HG03280 (cell line): ENCODE measurements around the gene CNTN4.

ENCODE experiments used
- ATAC-seq: cut with Tn5 transposase; IDR thresholded peaks from one replicate; pipeline ENCODE4 v1.9.1; 2021; ENCODE audit warnings: mild to moderate bottlenecking, moderate library complexity; ENCODE audit not compliant: unreplicated experiment

CNTN4 gene

DNA sequence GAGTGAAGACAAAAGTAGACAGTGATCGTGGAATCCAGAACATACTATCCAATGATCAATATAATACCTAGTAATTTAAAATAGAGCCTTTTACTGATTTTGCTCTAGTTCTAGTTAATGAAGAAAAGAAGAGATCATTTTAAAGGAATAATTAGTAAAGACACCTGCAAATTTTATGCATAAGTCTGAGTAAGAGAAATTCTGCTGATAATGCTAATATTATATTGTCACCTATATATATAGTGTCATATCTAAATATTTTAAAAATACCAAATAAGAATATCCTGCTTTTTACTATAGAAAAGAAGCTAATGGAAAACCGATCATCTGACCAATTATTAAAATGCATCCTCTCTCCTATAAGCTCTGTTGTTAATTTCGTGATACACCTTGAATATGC is 152.1 kb downstream of the CNTN4 start:
- ATAC-seq = no peak

DNA sequence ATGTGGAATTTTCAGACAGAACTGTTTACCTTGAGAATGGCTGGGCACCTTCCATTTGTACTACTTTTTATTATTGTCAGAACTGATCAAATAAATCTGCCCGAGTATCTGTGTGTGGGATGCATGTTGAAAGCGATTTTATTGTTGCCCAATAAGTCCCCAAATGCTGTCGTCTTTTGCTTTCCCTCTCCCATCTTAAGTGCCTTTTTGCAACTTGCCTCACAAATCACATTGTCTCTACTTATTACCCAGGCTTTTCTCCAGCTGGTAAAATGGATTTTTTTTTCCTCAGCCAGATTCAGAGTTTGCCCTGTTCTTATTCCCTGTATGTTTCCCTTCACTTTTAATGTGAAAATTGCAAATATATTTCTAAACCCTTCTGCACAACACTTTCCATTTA is 163.1 kb downstream of the CNTN4 start:
- ATAC-seq = no peak

DNA sequence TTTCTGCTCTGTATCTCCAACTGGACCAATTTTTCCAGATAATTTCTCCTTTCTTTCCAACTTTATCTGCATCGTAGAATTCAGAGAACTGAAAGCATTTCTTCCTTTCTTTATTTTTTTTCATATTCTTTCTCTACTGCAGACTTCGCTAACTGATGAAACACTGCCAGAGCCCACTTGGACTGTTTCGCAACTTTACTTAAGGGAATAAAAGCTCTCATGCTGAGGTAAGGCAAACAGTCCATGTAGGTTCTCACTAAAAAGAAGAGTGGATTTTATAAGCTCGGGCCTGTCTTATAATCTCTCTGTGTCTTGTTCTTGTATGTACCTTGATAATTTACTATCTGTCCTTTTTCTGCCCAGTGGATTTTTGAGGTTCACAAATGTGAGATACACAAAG is 163.5 kb downstream of the CNTN4 start:
- ATAC-seq = no peak

DNA sequence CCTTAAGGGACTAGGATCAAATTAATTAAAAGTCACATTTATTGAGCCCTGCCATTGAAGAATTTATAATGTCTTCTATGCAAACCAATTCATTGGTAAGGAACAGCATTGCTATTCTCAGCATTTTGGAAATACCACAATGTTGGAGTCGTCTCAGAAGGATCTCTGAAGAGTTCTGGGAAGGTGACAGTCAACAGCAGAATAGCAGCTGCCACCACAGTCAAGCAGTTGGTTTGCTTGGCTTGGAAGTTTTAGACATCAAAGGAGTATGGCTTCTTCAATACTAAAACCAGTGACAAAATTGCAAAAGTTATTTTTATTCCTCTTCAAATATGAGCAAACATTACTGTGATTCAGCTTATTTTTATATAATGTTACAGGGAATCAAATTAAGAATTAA is 167.9 kb downstream of the CNTN4 start:
- no peak for ATAC-seq

DNA sequence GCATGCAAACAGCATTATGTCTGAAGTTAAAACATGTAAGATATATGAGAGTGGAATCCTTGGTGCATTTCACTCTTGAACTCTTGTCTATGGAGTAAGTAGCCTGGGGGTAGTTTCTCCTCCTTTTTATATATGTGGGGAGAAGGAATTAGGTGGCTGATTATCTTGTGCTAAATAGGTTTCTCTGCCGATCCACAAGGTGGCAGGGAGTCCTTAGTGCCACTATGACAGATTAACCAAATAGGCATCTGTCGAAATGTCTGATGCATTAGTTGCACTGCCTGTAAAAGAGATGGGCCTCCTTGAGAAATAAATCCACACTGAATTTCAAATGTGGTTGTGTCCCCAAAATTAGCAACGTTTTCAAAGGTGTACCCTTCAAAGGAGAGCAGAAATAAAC is 170.1 kb downstream of the CNTN4 start:
- no peak for ATAC-seq

DNA sequence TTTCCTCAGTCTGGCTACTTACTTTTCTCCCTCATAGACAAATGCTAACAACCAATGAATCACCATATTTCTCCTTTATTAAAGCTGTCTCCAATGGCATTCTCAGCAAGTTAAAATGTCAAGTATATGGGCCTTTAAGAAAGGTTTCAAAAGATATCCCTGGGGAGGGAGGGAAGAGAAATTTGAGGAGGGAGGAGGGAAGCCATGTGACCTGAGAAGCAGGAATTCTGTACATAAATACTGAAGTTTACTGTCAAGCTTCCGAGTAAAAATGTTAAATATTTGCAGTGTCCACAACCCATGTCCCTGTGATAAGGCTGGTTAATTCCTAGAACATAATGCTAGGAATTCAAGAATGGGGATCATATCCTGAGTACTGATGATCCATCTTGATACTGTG is 175.9 kb downstream of the CNTN4 start:
- no peak for ATAC-seq

DNA sequence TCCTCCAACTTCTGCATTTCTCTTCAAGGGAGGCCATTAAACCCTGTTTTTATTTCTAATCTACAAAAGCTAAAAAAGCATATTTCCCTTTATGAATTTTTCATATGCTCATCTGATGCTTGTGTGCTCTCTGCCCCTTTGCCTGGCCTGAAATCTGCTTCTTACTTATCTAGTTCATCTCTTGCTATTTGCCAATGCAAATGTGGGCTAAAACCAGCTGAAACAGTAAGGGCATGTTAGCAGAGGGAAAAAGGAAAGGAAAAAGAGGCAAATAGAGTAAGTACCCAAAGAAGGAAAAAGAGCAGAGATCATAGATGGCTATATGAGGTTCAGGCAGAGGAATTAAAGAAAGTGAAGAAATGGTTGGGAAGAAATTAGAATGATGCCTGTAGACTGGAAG is 185.2 kb downstream of the CNTN4 start:
- ATAC-seq = no peak

DNA sequence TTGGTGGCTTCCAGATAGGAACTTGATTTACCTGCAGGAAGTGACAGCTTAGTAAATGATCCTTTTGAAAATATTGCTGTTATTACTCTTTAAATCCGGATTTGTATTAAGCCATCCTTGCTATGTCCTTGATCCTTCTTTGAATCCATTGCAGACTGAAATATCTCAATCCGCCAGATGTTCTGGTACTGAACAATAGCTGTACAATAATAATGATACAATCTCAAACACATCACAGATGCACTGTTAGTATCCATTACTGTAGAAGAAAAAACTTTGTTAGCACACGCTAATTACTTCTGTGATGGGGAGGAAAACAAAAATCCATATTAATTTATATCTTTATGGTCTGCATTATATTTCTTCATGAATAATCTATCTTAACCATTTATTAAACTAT is 202.3 kb downstream of the CNTN4 start:
- no peak for ATAC-seq

DNA sequence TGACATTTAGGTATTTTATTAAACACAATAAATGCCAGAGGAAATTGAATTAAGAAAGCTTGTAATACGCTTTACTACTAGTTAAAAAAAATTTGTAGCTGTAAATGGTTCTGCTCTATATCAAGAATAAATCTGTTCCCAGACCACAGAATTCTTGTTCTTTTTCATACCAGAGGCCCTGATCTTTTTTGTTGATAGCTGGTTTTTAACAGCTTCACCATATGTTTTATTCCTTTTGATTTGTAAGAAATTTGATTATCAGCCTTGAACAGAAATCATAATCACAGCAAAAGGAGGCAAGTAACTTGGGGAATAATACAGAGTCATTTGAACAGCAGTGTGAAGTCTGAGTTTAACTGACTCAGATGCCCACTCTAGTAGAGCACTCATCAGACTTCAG is 202.7 kb downstream of the CNTN4 start:
- ATAC-seq = no peak

DNA sequence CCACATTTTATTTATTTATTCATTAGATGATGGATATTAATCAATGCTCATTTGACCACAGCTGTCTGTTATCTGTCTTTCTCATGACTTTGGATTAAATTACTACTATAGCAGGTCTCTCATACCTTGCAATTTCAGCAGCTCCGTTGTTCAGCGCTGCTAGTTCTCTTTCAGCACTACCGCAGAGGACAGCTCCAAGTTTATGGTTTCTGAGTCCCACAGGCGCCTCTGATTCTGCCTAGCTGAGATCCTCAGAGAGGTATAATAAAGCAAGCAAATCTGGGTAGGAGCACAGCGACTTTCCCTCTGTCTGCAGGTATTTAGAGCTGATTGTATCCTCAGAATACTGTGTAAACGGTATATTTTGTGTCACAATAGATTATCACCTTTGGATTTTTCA is 204.9 kb downstream of the CNTN4 start:
- no peak for ATAC-seq

DNA sequence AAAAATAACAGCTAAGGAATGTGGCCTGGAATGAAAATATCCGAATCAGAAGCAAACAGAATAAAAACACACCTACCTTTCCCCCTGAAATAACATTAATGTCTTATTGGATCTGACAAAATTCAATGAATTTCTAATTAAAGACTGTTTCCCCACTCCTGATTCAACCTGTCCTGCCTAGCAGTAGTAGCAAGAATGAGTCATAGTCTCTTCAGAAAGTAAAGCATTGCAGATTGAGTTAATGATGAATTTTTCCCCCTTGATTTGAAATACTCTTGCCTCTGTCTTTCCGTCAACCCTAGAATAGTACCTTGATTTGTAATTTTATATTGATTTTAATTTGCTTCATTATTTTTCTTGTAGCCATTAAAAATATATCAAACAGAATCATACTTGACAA is 212.4 kb downstream of the CNTN4 start:
- no peak for ATAC-seq

DNA sequence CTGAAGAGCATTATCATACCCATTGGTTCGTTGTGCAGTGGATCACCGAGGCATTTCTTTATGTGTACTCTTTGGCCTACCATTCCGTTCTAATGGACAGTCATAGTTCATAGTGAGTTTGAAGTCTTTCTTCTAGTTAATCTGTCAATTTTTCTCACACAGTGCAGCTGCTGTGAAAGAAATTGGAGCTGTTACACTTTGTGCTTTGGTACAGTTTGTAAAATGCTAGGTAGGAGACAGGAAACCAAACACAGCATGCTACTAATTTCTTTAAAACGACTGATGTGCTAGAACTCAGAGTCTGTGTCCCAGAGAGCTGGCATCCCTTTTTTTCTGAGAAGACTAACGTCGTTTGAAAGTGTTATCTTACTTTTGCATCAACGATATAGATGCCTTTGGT is 218.9 kb downstream of the CNTN4 start:
- ATAC-seq = no peak

DNA sequence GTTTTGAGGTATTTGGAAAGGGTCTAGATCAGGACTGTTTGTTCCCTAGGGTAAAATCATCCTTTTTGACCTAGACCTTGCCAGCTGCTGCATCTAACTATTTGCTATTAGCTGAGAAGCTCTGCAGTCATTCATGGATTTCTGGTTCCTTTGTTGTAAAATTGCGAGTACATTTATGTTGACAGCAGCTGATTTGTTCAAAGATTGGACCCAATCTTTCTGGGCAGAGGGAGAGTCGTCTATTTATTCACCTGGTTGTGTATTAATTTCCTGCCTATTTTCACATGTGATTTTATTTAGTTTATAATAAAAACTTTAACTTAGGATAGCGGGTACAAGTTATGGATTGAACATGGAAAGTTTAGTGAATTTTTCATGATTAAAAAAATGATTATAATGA is 236.3 kb downstream of the CNTN4 start:
- ATAC-seq = no peak

DNA sequence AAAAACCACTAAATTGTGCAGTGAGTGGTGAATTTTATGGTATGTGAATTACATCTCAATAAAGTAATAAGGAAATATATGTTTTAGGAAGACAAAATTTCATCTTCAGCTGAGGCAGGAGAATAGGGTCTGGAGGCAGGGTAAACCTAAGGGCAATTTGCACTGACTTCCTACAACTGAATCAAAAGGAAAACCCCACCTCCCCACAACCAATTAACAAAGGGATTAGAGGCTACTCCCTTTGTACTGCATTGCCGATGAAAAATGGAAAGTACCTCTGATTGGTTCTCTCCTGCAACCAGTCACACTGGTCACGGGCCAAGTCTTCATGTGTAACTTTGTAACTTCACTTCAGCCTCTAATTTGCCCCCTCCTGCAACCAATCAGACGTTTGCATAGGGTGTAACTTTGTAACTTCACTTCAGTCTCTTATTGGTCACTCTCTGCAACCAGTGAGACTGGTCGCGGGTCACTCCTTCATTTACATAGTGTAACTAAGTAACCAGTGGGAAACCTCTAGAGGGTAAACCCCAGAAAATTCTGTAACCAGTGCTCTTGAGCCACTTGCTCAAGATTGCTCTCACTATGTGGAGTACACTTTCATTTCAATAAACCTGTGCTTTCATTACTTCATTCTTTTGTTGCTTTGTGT is 244.5 kb downstream of the CNTN4 start:
- no peak for ATAC-seq

DNA sequence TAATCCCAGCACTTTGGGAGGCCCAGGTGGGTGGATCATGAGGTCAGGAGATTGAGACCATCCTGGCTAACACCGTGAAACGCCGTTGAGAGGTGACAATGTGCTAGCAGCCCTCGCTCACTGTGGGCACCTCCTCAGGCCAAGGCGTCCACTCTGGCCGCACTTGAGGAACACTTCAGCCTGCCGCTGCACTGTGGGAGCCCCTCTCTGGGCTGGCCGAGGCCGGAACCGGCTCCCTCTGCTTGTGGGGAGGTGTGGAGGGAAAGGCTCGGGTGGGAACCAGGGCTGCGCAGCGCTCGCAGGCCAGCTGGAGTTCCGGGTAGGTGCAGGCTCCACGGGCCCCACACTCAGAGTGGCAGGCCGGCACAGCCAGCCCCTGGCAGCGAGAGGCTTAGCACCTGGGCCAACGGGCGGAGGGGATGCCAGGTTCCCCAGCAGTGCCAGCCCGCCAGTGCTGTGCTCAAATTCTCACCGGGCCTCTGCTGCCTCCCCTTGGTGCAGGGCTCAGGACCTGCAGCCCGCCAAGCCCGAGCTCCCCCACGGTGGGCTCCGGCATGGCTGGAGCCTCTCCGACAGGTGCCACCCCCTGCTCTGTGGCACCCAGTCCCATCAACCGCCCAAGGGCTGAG is 253.6 kb downstream of the CNTN4 start:
- no peak for ATAC-seq

DNA sequence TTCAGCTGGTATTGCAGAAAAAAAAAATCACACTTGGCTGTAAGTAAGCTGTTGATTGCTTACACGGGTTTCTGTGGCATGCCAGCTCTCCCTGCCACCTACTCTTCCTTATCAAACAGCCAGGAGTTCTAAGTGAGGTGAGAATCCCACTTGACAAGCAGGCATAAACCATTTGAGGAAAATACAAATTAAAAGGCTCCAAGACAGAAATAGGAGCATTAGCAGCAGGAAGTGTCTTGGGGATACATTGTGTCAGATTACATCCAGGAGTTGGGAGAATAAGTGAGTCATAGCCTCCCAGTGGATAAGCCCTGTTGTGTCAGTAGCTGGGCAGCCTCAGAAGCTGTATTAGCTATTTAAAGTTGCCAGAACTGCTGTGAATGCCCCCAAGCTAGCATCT is 256.0 kb downstream of the CNTN4 start:
- no peak for ATAC-seq

DNA sequence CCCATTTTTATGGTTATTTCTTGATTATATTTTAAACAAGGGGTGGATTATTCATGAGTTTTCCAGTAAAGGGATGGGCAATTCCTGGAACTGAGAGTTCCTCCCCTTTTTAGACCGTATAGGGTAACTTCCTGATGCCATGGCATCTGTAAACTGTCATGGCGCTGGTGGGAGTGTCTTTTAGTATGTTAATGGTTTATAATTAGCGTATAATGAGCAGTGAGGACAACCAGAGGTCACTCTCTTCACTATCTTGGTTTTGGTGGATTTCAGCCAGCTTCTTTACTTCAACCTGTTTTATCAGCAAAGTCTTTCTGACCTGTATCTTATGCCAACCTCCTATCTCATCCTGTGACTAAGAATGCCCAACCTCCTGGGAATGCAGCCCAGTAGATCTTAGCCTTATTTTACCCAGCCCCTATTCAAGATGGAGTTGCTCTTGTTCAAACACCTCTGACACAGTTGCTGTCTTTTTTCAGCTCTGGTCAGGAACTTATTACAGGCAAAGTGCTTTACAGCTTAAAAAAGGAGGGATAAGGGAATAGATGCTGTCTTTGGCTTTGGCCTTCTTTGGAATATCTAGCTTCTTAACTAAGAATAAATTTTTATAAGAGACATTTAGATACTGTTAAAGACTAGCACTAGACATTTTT is 257.8 kb downstream of the CNTN4 start:
- ATAC-seq = no peak

DNA sequence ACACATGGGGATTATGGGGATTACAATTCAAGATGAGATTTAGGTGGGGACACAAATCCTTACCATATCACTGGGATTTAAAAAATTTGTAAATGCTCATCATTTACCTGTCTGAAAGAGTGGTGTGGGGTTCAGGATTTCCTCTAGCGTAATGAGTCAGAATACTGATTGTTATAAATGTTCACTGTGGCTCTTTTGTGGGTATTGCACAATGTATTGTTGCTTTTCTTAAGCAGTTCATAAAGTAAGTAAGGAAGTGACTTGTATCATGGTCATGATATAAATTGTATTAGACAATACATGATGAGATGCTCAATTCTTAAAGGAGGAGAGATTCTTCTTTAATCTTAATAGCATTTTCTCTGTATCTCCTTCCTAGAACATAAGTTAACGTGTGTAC is 262.1 kb downstream of the CNTN4 start:
- no peak for ATAC-seq

DNA sequence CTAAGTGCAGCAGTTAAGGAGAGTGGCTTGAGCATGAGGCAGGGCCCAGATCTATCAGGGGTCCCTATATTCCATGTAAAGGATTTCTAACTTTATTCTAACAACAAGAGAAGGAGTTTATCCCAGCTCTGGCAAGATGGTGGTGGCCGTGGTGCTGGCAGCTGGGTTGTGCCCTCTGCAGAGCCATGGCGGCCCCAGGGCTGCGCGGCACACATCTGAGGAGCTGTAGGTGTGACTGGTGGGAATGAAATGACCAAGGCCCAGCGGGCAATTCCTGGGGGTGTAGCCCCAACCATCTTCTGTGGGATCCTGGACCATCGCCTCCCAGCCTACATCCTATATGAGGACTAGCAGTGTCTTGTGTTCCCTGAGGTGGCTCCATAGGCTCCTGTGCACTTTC is 263.5 kb downstream of the CNTN4 start:
- no peak for ATAC-seq

DNA sequence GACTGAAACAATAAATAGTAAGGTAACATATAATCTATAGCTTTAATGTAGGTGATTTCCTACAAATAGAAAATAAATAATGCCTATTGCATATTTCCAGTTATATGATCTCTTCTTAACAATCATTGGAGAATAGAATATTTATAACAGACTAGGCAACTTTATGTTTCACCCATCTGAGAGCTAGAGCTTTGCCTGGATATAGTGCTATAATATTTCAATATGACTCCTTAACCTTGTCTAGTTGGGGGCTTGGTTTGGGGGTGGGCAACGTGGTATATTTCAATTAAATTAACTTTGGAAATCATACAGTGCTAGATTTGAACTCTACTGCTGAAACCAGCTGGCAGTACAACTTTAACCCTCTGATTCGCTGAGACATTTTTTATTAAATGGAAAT is 265.2 kb downstream of the CNTN4 start:
- ATAC-seq = no peak

DNA sequence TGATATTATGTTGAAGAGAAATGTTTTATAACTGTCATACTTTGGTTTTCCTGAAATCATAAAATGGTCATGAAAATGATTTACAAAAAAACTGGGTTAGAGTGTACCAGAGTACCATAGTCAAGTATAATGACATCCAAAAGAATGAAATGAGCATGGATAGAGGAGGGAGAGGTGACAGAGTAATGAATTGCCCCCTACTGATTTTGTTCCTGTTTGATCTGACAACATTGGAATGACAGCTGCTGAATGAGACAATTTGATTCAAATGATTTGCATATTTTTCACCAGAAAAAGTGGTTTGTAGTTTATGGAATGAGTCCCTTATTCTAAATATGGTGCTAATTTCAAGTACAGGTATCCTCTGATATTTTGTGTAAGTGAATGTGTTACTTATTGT is 271.7 kb downstream of the CNTN4 start:
- ATAC-seq = no peak

DNA sequence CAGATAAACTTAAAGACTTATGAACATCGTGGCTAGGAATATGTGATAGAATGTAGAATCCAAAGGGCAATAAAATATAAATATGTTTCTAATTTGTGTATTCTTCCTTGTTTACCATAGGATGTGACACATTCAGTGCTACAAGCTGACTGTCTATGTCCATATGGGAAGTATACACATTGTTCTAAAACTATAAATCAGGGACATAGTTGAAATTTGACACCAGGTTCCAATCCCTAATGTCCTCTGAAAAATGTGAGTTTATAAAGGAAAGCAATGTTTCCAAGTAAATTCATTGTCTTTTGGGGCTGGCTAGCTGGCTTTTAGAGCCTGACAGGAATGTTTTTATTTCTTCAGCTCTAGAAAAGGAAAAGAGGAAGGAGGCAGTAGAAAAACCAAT is 273.6 kb downstream of the CNTN4 start:
- ATAC-seq = no peak

DNA sequence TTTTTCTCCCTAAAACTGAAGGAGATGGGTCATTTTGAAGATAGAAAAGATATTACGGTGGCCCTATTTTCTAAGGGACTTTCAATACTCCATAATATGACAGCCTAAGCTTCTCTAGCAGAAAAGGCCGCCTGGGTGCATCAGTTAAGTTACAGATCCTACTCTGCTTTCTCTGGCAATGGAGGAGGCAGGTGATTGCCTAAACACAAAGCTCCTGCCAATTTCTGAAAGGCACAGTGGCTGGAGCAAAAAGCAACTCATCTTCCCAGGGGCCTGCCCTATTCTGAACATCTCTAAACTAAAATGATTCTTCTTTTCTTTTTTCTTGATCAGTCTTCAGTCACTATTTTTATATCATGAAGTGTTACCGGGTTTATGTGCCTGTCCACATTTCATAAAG is 276.7 kb downstream of the CNTN4 start:
- no peak for ATAC-seq
